Loucy (cell line): ENCODE data around the gene TMEM19.

Experiments used
- CTCF ChIP-seq: fragments of 200-600 bp; sonication (generic); conservative IDR thresholded peaks from 2 replicates; pipeline ENCODE4 v1.5.1; 2014; ENCODE audit warnings: mild to moderate bottlenecking, antibody characterized with exemption, low read length
- EZH2phosphoT487 ChIP-seq: fragments of 200-600 bp; IDR thresholded peaks from 2 replicates; pipeline ENCODE4 v1.6.1; 2018; ENCODE audit warnings: antibody characterized with exemption, mild to moderate bottlenecking, moderate library complexity, borderline replicate concordance

GRCh38 chr12:71718611-71719010 is 32.7 kb downstream of the TMEM19 start:
- TF ChIP-seq CTCF (no peak), EZH2phosphoT487 (no peak)
